WTC11 (cell line): ENCODE results near the gene FANCE. TPM values are rescaled to one million over a fixed set of nuclear protein-coding genes. Genes with fewer than 3 reads are reported as not detected.

Experiments used
- ATAC-seq: fragments of 200-7000 bp; cut with Tn5 transposase; 2 replicates; pipeline ENCODE4 v1.10.0; 2021; ENCODE audit warnings: mild to moderate bottlenecking, moderate library complexity
- CTCF ChIA-PET: fragments of 300-600 bp; sonication (Branson Sonifier 250); formaldehyde crosslinking; loops from one replicate; lab custom pipeline; 2021; ENCODE audit warnings: antibody characterized with exemption; lab: Charles Lee
- POLR2A ChIA-PET: fragments of 350-600 bp; sonication (Branson Sonifier 250); formaldehyde crosslinking; loops from one replicate; lab custom pipeline; 2021; ENCODE audit warnings: antibody characterized with exemption; lab: Charles Lee
- DNase-seq: peaks from one replicate; pipeline ENCODE4 v3.0.0; 2021; ENCODE audit warnings: low spot score
- H3K27ac Mint-ChIP-seq: 2 replicates; pipeline ENCODE4 v1.8.0; 2021; ENCODE audit warnings: mixed read lengths
- H3K27me3 Mint-ChIP-seq: 2 replicates; pipeline ENCODE4 v1.8.0; 2021; ENCODE audit warnings: low read depth, mild to moderate bottlenecking, moderate library complexity, mixed read lengths
- H3K36me3 Mint-ChIP-seq: 2 replicates; pipeline ENCODE4 v1.8.0; 2021; ENCODE audit warnings: mixed read lengths
- H3K4me1 Mint-ChIP-seq: 2 replicates; pipeline ENCODE4 v1.8.0; 2022; ENCODE audit warnings: mixed read lengths
- H3K4me3 Mint-ChIP-seq: 2 replicates; pipeline ENCODE4 v1.8.0; 2021; ENCODE audit warnings: mild to moderate bottlenecking, moderate library complexity, mixed read lengths
- H3K9me3 Mint-ChIP-seq: 2 replicates; pipeline ENCODE4 v1.8.0; 2021; ENCODE audit warnings: mixed read lengths
- ATF1 ChIP-seq: sonication (generic); formaldehyde crosslinking; IDR thresholded peaks from 2 replicates; pipeline ENCODE4 v1.8.1; 2023; ENCODE audit warnings: mild to moderate bottlenecking, moderate library complexity, missing genetic modification reagents
- ESRRA ChIP-seq: sonication (generic); formaldehyde crosslinking; IDR thresholded peaks from 2 replicates; pipeline ENCODE4 v1.8.1; 2022; ENCODE audit warnings: mild to moderate bottlenecking, missing genetic modification reagents, borderline replicate concordance
- GABPB1 ChIP-seq: sonication (generic); formaldehyde crosslinking; IDR thresholded peaks from 2 replicates; pipeline ENCODE4 v1.8.1; 2023; ENCODE audit warnings: mild to moderate bottlenecking, missing genetic modification reagents
- IRF1 ChIP-seq: sonication (generic); formaldehyde crosslinking; IDR thresholded peaks from 2 replicates; pipeline ENCODE4 v1.8.0; 2023; ENCODE audit warnings: missing genetic modification reagents
- IRF2 ChIP-seq: sonication (generic); formaldehyde crosslinking; IDR thresholded peaks from 2 replicates; pipeline ENCODE4 v1.8.0; 2022; ENCODE audit warnings: low read depth, missing genetic modification reagents, borderline replicate concordance
- KAT7 ChIP-seq: sonication (generic); formaldehyde crosslinking; IDR thresholded peaks from 2 replicates; pipeline ENCODE4 v1.8.1; 2023; ENCODE audit warnings: missing genetic modification reagents, mild to moderate bottlenecking, borderline replicate concordance
- MXD4 ChIP-seq: fragments of 250-450 bp; sonication (Bioruptor Pico); IDR thresholded peaks from 2 replicates; pipeline ENCODE4 v1.8.0; 2021; ENCODE audit warnings: mild to moderate bottlenecking, moderate library complexity, borderline replicate concordance
- NR2C2 ChIP-seq: sonication (generic); formaldehyde crosslinking; IDR thresholded peaks from 2 replicates; pipeline ENCODE4 v1.8.0; 2022; ENCODE audit warnings: mild to moderate bottlenecking, missing genetic modification reagents
- NR3C1 ChIP-seq: sonication (generic); formaldehyde crosslinking; conservative IDR thresholded peaks from 2 replicates; pipeline ENCODE4 v1.8.1; 2023; ENCODE audit warnings: low read depth, mild to moderate bottlenecking, missing genetic modification reagents
- STAT6 ChIP-seq: sonication (generic); formaldehyde crosslinking; conservative IDR thresholded peaks from 2 replicates; pipeline ENCODE4 v1.8.1; 2023; ENCODE audit warnings: mild to moderate bottlenecking, low read depth, missing genetic modification reagents, moderate library complexity
- ZBTB21 ChIP-seq: sonication (generic); formaldehyde crosslinking; IDR thresholded peaks from 2 replicates; pipeline ENCODE4 v1.8.1; 2023; ENCODE audit warnings: mild to moderate bottlenecking, missing genetic modification reagents, borderline replicate concordance
- total RNA-seq: library from RNA; stranded (reverse); gene quantifications from 3 replicates; pipeline ENCODE4 v1.2.3, GENCODE V29; 2021
- TF ChIP-seq, protein P1 (sequence below): sonication (generic); formaldehyde crosslinking; IDR thresholded peaks from 2 replicates; pipeline ENCODE4 v1.8.1; 2023; ENCODE audit warnings: mild to moderate bottlenecking, missing genetic modification reagents, moderate library complexity
- TF ChIP-seq, protein P2 (sequence below): fragments of 250-450 bp; sonication (Bioruptor Pico); conservative IDR thresholded peaks from 2 replicates; pipeline ENCODE4 v1.9.0; 2021; ENCODE audit warnings: mild to moderate bottlenecking
- TF ChIP-seq, protein P3 (sequence below): sonication (generic); formaldehyde crosslinking; IDR thresholded peaks from 2 replicates; pipeline ENCODE4 v1.8.1; 2023; ENCODE audit warnings: mild to moderate bottlenecking, missing genetic modification reagents

FANCE gene
- total RNA-seq, 1 experiment from 2014 or later = 22.3 TPM

GRCh38 chr6:35475573-35475972, 23.4 kb downstream of the FANCE start:
- H3K36me3 Mint-ChIP-seq = peaks cover 40% of the 10 kb centered on the region
- no peaks in the 10 kb centered on the region for H3K27me3 Mint-ChIP-seq
- peaks cover 32% of the 10 kb centered on the region for H3K4me1 Mint-ChIP-seq
- no peak overlapping the region for H3K4me3 Mint-ChIP-seq
- ChIA-PET CTCF (interaction anchor here (1.0 to 1.5 kb wide), 3 partner anchors 14 to 134 kb away, joined by 3 to 4 read pairs (median 3); no protein-coding TSS in a partner anchor), POLR2A (interaction anchor here (1.2 to 7.9 kb wide), 3 partner anchors 10 to 22 kb away, joined by 3 to 54 read pairs (median 6); partner anchors contain the start of gene TEAD3)
- H3K9me3 Mint-ChIP-seq = no peaks in the 10 kb centered on the region
- ATAC-seq (no peak), DNase-seq (no peak)
- no peak overlapping the region for H3K27ac Mint-ChIP-seq
- TF ChIP-seq ZBTB21 (CRISPR knock-in tag) = no peak
- TF ChIP-seq NR3C1 = no peak
- TF ChIP-seq, protein P1, sequence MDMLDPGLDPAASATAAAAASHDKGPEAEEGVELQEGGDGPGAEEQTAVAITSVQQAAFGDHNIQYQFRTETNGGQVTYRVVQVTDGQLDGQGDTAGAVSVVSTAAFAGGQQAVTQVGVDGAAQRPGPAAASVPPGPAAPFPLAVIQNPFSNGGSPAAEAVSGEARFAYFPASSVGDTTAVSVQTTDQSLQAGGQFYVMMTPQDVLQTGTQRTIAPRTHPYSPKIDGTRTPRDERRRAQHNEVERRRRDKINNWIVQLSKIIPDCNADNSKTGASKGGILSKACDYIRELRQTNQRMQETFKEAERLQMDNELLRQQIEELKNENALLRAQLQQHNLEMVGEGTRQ (CRISPR knock-in tag) = no peak
- no peak for TF ChIP-seq ESRRA (CRISPR knock-in tag)
- TF ChIP-seq, protein P2, sequence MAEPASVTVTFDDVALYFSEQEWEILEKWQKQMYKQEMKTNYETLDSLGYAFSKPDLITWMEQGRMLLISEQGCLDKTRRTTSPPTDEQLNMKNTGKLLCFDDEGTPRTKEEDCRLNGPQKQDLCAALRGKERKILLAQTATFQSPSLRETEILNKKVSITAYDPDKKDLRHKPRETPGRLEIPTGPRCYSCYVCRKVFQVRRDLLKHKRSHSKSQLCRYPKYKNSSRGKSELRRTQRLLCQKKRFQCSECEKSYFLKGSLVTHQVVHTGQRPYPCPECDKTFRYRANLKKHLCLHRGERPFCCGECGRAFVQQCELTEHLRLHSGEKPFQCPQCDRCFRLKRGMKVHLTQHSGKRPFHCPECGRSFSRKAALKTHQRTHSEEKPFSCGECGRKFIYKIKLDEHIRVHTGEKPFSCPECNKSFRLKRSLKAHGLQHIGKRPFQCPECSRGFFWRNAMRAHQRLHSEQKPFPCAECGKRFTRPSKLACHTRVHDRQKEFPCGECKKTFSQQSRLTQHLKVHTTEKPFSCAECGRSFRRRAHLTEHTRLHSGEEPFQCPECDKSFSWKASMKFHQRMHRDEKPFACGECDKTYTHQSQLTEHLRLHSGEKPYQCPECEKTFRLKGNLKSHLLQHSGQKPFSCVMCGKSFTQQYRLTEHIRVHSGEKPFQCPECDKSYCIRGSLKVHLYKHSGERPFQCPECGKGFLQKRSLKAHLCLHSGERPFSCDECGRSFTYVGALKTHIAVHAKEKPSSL = no peak
- no peak for TF ChIP-seq NR2C2 (CRISPR knock-in tag)
- TF ChIP-seq, protein P3, sequence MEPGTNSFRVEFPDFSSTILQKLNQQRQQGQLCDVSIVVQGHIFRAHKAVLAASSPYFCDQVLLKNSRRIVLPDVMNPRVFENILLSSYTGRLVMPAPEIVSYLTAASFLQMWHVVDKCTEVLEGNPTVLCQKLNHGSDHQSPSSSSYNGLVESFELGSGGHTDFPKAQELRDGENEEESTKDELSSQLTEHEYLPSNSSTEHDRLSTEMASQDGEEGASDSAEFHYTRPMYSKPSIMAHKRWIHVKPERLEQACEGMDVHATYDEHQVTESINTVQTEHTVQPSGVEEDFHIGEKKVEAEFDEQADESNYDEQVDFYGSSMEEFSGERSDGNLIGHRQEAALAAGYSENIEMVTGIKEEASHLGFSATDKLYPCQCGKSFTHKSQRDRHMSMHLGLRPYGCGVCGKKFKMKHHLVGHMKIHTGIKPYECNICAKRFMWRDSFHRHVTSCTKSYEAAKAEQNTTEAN (CRISPR knock-in tag) = no peak
- no peak for TF ChIP-seq STAT6 (CRISPR knock-in tag)
- TF ChIP-seq KAT7 = no peak
- TF ChIP-seq ATF1 = no peak
- no peak for TF ChIP-seq GABPB1 (CRISPR knock-in tag)

- peaks cover 36% of the 10 kb centered on the region for H3K36me3 Mint-ChIP-seq
Measured at GRCh38 chr6:35476004-35476403, 23.9 kb downstream of the FANCE start.

More at GRCh38 chr6:35476004-35476403, 23.9 kb downstream of the FANCE start:
- no peak overlapping the region for H3K27ac Mint-ChIP-seq
- DNase-seq (no peak), ATAC-seq (no peak; the same call in 1 of the 2 replicates)
- no peak overlapping the region for H3K4me3 Mint-ChIP-seq
- H3K9me3 Mint-ChIP-seq = no peaks in the 10 kb centered on the region
- no peaks in the 10 kb centered on the region for H3K27me3 Mint-ChIP-seq
- peaks cover 28% of the 10 kb centered on the region for H3K4me1 Mint-ChIP-seq
- ChIA-PET CTCF (interaction anchor here (1.0 to 1.5 kb wide), 3 partner anchors 14 to 134 kb away, joined by 3 to 4 read pairs (median 3); no protein-coding TSS in a partner anchor), POLR2A (interaction anchor here (1.2 to 7.9 kb wide), 3 partner anchors 10 to 22 kb away, joined by 3 to 54 read pairs (median 6); partner anchors contain the start of gene TEAD3)
- TF ChIP-seq NR3C1 (no peak), MXD4 (no peak), IRF2 (CRISPR knock-in tag) (no peak), IRF1 (no peak)
